Esophagus squamous epithelium (tissue), 5 donors: Measurements from ENCODE around the gene PDGFD. TPM values are rescaled to one million over a fixed set of nuclear protein-coding genes. Genes with fewer than 3 reads are reported as not detected.

Source experiments
- DNase-seq: peaks from one replicate; lab custom pipeline; 2025; lab: John Stamatoyannopoulos, UW
- H3K27ac ChIP-seq, 4 donors: fragments of 200-600 bp; sonication (generic); one replicate each; pipeline ENCODE4 v1.5.1; 2016 to 2019; ENCODE audit warnings: mild to moderate bottlenecking in 1 of 4
- H3K27me3 ChIP-seq, 4 donors: fragments of 200-600 bp; sonication (generic); 1 replicate in 3 of 4; 2 replicates in 1 of 4; pipeline versions ENCODE4 v1.5.1 to v1.6.0; 2017 to 2021; ENCODE audit warnings: antibody characterized with exemption in 1 of 4
- H3K36me3 ChIP-seq, 3 donors: fragments of 200-600 bp; sonication (generic); one replicate each; pipeline ENCODE4 v1.5.1; 2016 to 2019
- H3K4me1 ChIP-seq, 3 donors: fragments of 200-600 bp; sonication (generic); one replicate each; pipeline ENCODE4 v1.5.1; 2017 to 2019
- H3K4me3 ChIP-seq, 4 donors: fragments of 200-600 bp; sonication (generic); 1 replicate in 3 of 4; 2 replicates in 1 of 4; pipeline ENCODE4 v1.5.1; 2016 to 2019; ENCODE audit warnings: mild to moderate bottlenecking in 2 of 4, moderate library complexity in 1 of 4
- H3K9me3 ChIP-seq, 3 donors: fragments of 200-600 bp; sonication (generic); one replicate each; pipeline ENCODE4 v1.5.1; 2016 to 2019
- POLR2A ChIP-seq, 4 donors: fragments of 450-650 bp; IDR thresholded peaks; one replicate each; pipeline ENCODE4 v1.6.1; 2017; ENCODE audit warnings: antibody characterized with exemption in 4 of 4, mild to moderate bottlenecking in 4 of 4, moderate library complexity in 3 of 4
- WGBS, 2 donors: methylation state at CpG; one replicate each; pipeline ENCODE4 v1.1.5; 2018; 5-methylcytosine and 5-hydroxymethylcytosine counted together
- intact Hi-C: fragments of 100-400 bp; cut with DNase I; formaldehyde crosslinking; loops from one replicate; pipeline ENCODE4 v1.15.0; 2022
- total RNA-seq, 4 donors: library from RNA; depleted of rRNA; stranded (reverse); fragments of >200 nt; gene quantifications; one replicate each; pipeline ENCODE4 v1.1.0, GENCODE V29; 2016
- TF ChIP-seq, protein P1 (sequence below), 6 experiments: fragments of 450-650 bp in 4 of 6; fragments of 200-600 bp in 2 of 6; sonication (generic) in 2 of 6; IDR thresholded peaks; one replicate each; pipeline ENCODE4 v1.5.1; 2016 to 2019; ENCODE audit warnings: antibody characterized with exemption in 6 of 6, mild to moderate bottlenecking in 4 of 6, moderate library complexity in 4 of 6
- donor health status: DM: yes; HTN: yes; CAD: no.

Gene PDGFD
- total RNA-seq, 4 donors from 2014 or later: 0.27 to 1.9 (median 1.1) TPM

DNA sequence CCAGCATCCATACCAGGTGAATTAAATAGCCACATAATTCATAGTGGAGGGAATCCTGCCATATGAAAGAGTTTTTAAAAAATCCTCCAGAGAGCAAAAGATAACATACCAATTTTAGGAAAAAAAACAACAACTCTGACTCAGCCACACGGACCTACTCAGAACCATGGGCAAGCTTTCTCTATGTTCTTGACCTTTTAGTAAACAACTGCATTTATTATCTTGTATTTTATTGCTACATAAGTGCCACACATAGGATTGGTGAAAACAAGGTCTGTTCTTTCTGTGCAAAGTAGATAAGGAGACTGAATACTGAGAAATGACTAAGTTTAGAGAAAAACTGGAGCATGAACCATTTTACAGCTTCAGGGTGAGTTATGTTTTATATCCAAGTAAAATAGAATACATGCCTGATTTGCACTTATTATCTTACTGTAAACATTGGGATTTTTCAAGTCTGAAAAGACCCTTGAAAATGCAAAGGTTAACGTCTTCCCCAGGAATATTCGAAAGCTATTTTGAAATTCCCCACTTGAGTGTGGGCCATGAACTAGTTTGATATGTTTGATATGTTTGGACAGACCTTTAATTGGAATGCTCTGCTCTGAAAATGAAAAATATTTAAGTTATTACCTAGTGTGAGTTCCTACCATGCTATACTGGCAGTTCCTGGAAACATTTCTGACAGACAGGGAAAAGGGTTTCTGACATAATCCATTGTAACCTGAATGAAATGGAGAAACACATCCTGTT, 217.0 kb downstream of the PDGFD start:
- Histone ChIP-seq H3K27me3 (no peaks in the 10 kb centered on the region), H3K4me3 (no peak overlapping the region), H3K27ac (no peak overlapping the region), H3K9me3 (no peaks in the 10 kb centered on the region), H3K4me1 (no peaks in the 10 kb centered on the region), H3K36me3 (no peaks in the 10 kb centered on the region)
- 37 to 54% methylated on average over 3 of the region's 3 CpGs for WGBS, 2 donors
- intact Hi-C loops: no loop called here
- DNase-seq: no peak
- no peak for TF ChIP-seq POLR2A (IDR thresholded peaks at IDR 0.05)
- TF ChIP-seq, protein P1, sequence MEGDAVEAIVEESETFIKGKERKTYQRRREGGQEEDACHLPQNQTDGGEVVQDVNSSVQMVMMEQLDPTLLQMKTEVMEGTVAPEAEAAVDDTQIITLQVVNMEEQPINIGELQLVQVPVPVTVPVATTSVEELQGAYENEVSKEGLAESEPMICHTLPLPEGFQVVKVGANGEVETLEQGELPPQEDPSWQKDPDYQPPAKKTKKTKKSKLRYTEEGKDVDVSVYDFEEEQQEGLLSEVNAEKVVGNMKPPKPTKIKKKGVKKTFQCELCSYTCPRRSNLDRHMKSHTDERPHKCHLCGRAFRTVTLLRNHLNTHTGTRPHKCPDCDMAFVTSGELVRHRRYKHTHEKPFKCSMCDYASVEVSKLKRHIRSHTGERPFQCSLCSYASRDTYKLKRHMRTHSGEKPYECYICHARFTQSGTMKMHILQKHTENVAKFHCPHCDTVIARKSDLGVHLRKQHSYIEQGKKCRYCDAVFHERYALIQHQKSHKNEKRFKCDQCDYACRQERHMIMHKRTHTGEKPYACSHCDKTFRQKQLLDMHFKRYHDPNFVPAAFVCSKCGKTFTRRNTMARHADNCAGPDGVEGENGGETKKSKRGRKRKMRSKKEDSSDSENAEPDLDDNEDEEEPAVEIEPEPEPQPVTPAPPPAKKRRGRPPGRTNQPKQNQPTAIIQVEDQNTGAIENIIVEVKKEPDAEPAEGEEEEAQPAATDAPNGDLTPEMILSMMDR (IDR thresholded peaks at IDR 0.05): no peak

DNA sequence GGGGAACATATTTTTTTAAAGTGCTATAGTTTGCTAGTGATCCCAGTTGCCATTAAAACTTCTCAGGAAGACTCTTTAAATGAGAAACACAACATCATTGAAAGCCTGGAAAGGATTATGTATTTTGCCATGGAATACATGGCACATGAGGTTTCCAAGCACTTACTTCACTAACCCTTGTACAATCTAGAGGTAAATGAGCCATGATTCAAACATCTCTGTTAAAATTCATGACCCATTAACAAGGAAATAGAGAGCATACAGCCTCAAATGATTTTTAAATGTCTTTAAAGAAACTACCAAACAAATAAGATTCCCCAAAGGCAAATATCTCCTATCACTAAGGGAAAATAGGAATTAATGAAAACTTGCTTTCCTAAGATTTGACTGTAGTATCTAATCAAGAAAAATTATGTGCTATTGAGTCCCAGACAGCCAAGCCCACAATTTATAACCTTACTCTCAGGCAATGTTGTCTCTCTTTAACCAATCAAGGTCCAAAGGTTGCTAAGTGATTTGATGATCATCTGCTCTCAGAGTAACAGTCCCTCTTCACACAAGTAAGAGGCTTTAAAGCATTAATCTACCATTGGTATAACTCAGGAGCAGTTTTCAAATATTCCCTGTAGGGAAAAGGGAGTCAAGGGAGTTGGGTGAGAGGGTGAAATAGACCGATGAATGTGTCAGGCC, 219.6 kb downstream of the PDGFD start:
- intact Hi-C loops: no loop called here
- Histone ChIP-seq H3K9me3 (no peaks in the 10 kb centered on the region), H3K36me3 (no peaks in the 10 kb centered on the region), H3K4me1 (no peaks in the 10 kb centered on the region), H3K4me3 (no peak overlapping the region), H3K27ac (no peak overlapping the region), H3K27me3 (no peaks in the 10 kb centered on the region)
- no peak for DNase-seq
- TF ChIP-seq POLR2A (IDR thresholded peaks at IDR 0.05): no peak
- TF ChIP-seq, protein P1 (IDR thresholded peaks at IDR 0.05): no peak
- WGBS, 2 donors: 96 to 100% methylated on average over 1 of the region's 1 CpG

DNA sequence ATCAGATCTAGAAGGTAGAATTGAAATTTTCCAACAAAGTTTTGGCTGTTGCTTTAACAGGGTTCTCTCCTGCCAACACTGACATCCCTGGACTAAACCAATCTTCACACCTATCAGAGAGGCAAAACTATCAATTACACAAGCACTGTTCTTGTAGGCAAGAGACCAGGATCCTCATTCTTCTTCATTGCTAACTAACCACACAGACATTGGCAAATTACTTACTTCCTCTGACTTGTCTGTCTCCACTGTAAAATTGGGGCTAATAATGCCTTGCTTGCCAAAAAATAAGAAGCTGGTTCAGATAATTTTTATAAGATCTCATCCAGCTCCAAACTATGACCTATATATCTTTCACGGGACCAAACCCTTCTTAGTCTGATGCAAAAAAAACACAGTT, 221.3 kb downstream of the PDGFD start:
- no peak overlapping the region for H3K27ac ChIP-seq
- no peaks in the 10 kb centered on the region for H3K9me3 ChIP-seq
- WGBS, 2 donors: 91 to 94% methylated on average over 1 of the region's 1 CpG
- no peak for TF ChIP-seq POLR2A (IDR thresholded peaks at IDR 0.05)
- TF ChIP-seq, protein P1 (IDR thresholded peaks at IDR 0.05): no peak
- H3K4me3 ChIP-seq: no peak overlapping the region
- no peaks in the 10 kb centered on the region for H3K27me3 ChIP-seq
- H3K36me3 ChIP-seq: no peaks in the 10 kb centered on the region
- H3K4me1 ChIP-seq: no peaks in the 10 kb centered on the region
- intact Hi-C loops: no loop called here
- DNase-seq: no peak

DNA sequence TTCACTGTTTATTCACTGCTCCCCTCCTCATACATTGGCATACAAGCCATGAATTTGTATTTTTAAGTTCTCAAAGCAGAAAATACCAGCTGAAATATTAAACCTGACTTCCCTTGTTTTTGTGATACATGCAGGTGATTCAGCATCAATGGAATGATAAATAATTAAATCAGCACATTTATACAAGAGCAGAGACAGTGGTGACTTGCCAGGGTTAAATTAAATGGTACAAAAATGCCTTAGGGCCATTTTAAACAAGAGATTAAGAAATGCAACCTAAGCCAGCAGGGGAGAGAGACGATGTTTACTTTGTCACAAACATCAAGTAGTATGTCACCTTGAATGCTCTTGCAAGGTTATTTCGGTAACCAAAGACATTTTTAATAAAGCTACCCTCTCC, 223.4 kb downstream of the PDGFD start:
- intact Hi-C loops: no loop called here
- WGBS, 2 donors: 25 to 61% methylated on average over 2 of the region's 2 CpGs

More for the DNA sequence above, 223.4 kb downstream of the PDGFD start:
- H3K27ac ChIP-seq: no peak overlapping the region
- H3K4me3 ChIP-seq: no peak overlapping the region
- H3K9me3 ChIP-seq: no peaks in the 10 kb centered on the region
- H3K4me1 ChIP-seq: no peaks in the 10 kb centered on the region
- no peaks in the 10 kb centered on the region for H3K36me3 ChIP-seq
- DNase-seq: no peak
- H3K27me3 ChIP-seq: no peaks in the 10 kb centered on the region
- TF ChIP-seq, protein P1 (IDR thresholded peaks at IDR 0.05): no peak
- TF ChIP-seq POLR2A (IDR thresholded peaks at IDR 0.05): no peak
